Measurements from ENCODE around the gene NAA80.

- TF ChIP-seq EGR1 (IDR thresholded peaks at IDR 0.05) (no peak), CREB1 (IDR thresholded peaks at IDR 0.05; ENCODE audit: low read depth) (no peak), EP300 (IDR thresholded peaks at IDR 0.05; ENCODE audit: borderline replicate concordance) (no peak), YY1 (IDR thresholded peaks at IDR 0.05; ENCODE audit: low read depth) (no peak), NFIC (IDR thresholded peaks at IDR 0.05) (no peak), TAF1 (IDR thresholded peaks at IDR 0.05; ENCODE audit: low read depth) (no peak), FOXM1 (IDR thresholded peaks at IDR 0.05; ENCODE audit: borderline replicate concordance, low read depth) (no peak), TCF12 (IDR thresholded peaks at IDR 0.05; ENCODE audit: low read depth) (no peak), CEBPB (IDR thresholded peaks at IDR 0.05) (no peak), TEAD4 (IDR thresholded peaks at IDR 0.05) (no peak)
- TF ChIP-seq, protein P1, sequence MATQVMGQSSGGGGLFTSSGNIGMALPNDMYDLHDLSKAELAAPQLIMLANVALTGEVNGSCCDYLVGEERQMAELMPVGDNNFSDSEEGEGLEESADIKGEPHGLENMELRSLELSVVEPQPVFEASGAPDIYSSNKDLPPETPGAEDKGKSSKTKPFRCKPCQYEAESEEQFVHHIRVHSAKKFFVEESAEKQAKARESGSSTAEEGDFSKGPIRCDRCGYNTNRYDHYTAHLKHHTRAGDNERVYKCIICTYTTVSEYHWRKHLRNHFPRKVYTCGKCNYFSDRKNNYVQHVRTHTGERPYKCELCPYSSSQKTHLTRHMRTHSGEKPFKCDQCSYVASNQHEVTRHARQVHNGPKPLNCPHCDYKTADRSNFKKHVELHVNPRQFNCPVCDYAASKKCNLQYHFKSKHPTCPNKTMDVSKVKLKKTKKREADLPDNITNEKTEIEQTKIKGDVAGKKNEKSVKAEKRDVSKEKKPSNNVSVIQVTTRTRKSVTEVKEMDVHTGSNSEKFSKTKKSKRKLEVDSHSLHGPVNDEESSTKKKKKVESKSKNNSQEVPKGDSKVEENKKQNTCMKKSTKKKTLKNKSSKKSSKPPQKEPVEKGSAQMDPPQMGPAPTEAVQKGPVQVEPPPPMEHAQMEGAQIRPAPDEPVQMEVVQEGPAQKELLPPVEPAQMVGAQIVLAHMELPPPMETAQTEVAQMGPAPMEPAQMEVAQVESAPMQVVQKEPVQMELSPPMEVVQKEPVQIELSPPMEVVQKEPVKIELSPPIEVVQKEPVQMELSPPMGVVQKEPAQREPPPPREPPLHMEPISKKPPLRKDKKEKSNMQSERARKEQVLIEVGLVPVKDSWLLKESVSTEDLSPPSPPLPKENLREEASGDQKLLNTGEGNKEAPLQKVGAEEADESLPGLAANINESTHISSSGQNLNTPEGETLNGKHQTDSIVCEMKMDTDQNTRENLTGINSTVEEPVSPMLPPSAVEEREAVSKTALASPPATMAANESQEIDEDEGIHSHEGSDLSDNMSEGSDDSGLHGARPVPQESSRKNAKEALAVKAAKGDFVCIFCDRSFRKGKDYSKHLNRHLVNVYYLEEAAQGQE (IDR thresholded peaks at IDR 0.05; ENCODE audit: low read depth) = no peak
- TF ChIP-seq, protein P2, sequence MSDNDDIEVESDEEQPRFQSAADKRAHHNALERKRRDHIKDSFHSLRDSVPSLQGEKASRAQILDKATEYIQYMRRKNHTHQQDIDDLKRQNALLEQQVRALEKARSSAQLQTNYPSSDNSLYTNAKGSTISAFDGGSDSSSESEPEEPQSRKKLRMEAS (IDR thresholded peaks at IDR 0.05) = no peak
- TF ChIP-seq, protein P3, sequence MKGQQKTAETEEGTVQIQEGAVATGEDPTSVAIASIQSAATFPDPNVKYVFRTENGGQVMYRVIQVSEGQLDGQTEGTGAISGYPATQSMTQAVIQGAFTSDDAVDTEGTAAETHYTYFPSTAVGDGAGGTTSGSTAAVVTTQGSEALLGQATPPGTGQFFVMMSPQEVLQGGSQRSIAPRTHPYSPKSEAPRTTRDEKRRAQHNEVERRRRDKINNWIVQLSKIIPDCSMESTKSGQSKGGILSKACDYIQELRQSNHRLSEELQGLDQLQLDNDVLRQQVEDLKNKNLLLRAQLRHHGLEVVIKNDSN (IDR thresholded peaks at IDR 0.05) = no peak
These were observed 29.7 kb downstream of the NAA80 start for GRCh38 chr3:50269460-50269859.
